Measurements from ENCODE around the gene WSB1.

The WSB1 gene

DNA sequence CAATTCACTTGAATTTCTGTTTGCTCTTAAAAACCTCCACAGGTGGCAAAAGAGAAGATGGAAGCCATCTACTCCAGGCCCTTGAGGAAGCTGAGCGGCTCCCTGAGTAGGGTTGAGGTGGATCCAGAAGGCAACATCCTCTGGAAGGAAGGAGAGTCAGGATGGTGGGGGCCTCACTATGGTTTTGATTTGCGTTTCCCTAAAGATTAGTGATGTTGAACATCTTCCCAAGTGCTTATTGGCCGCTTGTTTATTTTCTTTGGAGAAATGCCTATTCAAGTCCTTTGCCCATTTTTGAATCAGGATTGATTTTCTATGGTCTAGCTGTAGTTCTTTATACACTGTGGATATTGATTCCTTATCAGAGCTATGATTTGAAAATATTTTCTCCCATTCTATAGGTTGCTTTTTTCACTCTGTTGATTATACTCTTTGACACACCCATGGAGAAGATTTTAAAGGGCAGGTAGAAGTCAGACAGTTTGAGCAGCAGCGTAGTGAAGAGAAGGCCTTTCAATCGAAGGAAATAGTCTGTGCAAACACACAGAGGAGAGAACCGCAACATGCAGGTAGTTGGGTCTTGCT lies 58.6 kb downstream of the WSB1 start:
- H3K9me3 ChIP-seq (ENCODE audit: control insufficient read depth in 1 of 2, low read length in 2 of 2), result no peaks in the 10 kb centered on the region
- H3K27ac ChIP-seq (ENCODE audit: low read length), result peak overlapping the region; percentile 79
- H3K27me3 ChIP-seq (ENCODE audit: low read depth, low read length), result no peaks in the 10 kb centered on the region
- peak overlapping the region; percentile 59 to 65 for H3K4me3 ChIP-seq (ENCODE audit: low read depth in 1 of 2, low read length in 2 of 2)
- no peaks in the 10 kb centered on the region for H3K36me3 ChIP-seq (ENCODE audit: control insufficient read depth in 1 of 2, insufficient read depth in 2 of 2, low read length in 2 of 2)
- H3K4me1 ChIP-seq (ENCODE audit: control insufficient read depth in 1 of 2, insufficient read depth in 2 of 2, low read length in 2 of 2), result peaks cover 4 to 6% of the 10 kb centered on the region in 2 donors

- Histone ChIP-seq H3K27ac (ENCODE audit: low read length) (peak overlapping the region; percentile 79), H3K9me3 (ENCODE audit: control insufficient read depth in 1 of 2, low read length in 2 of 2) (no peaks in the 10 kb centered on the region), H3K4me1 (ENCODE audit: control insufficient read depth in 1 of 2, insufficient read depth in 2 of 2, low read length in 2 of 2) (peaks cover 4 to 6% of the 10 kb centered on the region in 2 donors), H3K36me3 (ENCODE audit: control insufficient read depth in 1 of 2, insufficient read depth in 2 of 2, low read length in 2 of 2) (no peaks in the 10 kb centered on the region), H3K4me3 (ENCODE audit: low read depth in 1 of 2, low read length in 2 of 2) (peak overlapping the region; percentile 59 to 65), H3K27me3 (ENCODE audit: low read depth, low read length) (no peaks in the 10 kb centered on the region)
These were observed 59.1 kb downstream of the WSB1 start for GRCh38 chr17:27353033-27353460.

GRCh38 chr17:27353461-27354050 lies 59.6 kb downstream of the WSB1 start:
- H3K9me3 ChIP-seq (ENCODE audit: control insufficient read depth in 1 of 2, low read length in 2 of 2), result no peaks in the 10 kb centered on the region
- no peaks in the 10 kb centered on the region for H3K36me3 ChIP-seq (ENCODE audit: control insufficient read depth in 1 of 2, insufficient read depth in 2 of 2, low read length in 2 of 2)
- no peaks in the 10 kb centered on the region for H3K27me3 ChIP-seq (ENCODE audit: low read depth, low read length)
- peak overlapping the region; percentile 79 for H3K27ac ChIP-seq (ENCODE audit: low read length)
- H3K4me3 ChIP-seq (ENCODE audit: low read depth in 1 of 2, low read length in 2 of 2), result peak overlapping the region; percentile 59 to 65
- peaks cover under 1 to 6% of the 10 kb centered on the region in 2 donors for H3K4me1 ChIP-seq (ENCODE audit: control insufficient read depth in 1 of 2, insufficient read depth in 2 of 2, low read length in 2 of 2)

- no peaks in the 10 kb centered on the region for H3K27me3 ChIP-seq (ENCODE audit: low read depth, low read length)
- H3K4me1 ChIP-seq (ENCODE audit: control insufficient read depth in 1 of 2, insufficient read depth in 2 of 2, low read length in 2 of 2), result peaks cover 0 to 6% of the 10 kb centered on the region in 2 donors
- H3K9me3 ChIP-seq (ENCODE audit: control insufficient read depth in 1 of 2, low read length in 2 of 2), result no peaks in the 10 kb centered on the region
- peak overlapping the region; percentile 55 to 65 for H3K4me3 ChIP-seq (ENCODE audit: low read depth in 1 of 2, low read length in 2 of 2)
- no peak overlapping the region for H3K27ac ChIP-seq (ENCODE audit: low read length)
- H3K36me3 ChIP-seq (ENCODE audit: control insufficient read depth in 1 of 2, insufficient read depth in 2 of 2, low read length in 2 of 2), result no peaks in the 10 kb centered on the region
These were observed 60.2 kb downstream of the WSB1 start for GRCh38 chr17:27354051-27354490.

DNA sequence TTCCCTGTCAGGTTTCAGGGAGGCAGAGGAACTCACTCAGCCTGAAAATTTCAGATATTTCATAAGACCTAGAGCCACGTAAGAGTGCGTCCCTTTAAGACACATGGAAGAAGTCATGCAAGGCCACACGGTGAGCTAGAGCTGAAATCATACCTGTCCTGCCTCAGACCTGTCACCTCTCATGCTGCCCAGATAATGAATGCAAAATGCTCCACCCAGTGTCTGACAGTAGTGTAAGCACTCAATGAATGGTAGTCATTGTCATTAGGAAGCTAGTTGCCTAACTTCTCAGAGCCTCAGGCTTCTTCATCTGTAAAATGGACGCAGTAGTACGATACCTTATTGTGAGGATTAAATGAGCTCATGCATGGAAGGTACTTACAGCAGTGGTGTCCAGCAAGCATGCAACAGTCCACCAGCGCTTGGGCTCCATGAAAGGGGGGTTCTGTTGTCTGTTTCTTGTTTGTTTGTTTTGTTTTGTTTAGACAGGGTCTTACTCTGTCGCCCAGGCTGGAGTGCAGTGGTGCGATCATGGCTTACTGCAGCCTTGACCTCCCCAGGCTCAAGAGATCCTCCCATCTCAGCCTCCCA lies 60.7 kb downstream of the WSB1 start:
- Histone ChIP-seq H3K4me1 (ENCODE audit: control insufficient read depth in 1 of 2, insufficient read depth in 2 of 2, low read length in 2 of 2) (peaks cover 0 to 6% of the 10 kb centered on the region in 2 donors), H3K36me3 (ENCODE audit: control insufficient read depth in 1 of 2, insufficient read depth in 2 of 2, low read length in 2 of 2) (no peaks in the 10 kb centered on the region), H3K27me3 (ENCODE audit: low read depth, low read length) (no peaks in the 10 kb centered on the region), H3K4me3 (ENCODE audit: low read depth in 1 of 2, low read length in 2 of 2) (peak overlapping the region; percentile 55 to 65), H3K27ac (ENCODE audit: low read length) (no peak overlapping the region), H3K9me3 (ENCODE audit: control insufficient read depth in 1 of 2, low read length in 2 of 2) (no peaks in the 10 kb centered on the region)

DNA sequence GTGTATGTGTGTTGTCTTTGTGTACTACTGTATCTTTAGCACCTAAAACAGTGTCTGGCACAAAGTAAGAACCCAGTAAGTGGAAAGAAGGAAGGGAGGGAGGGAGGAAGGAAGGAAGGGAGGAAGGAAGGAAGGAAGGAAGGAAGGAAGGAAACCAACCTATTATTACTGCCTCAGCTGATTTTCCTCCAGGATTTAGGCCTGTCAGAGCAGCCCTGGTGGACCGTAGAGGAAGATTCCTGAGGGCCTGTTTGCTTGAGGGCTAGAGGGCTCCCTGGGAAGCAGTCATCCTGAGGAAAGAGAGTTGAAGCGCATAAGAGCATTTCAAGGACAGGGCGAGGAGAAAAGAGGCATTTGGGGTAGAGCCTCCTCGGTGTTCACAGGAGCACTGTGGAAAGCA lies 61.5 kb downstream of the WSB1 start:
- H3K36me3 ChIP-seq (ENCODE audit: control insufficient read depth in 1 of 2, insufficient read depth in 2 of 2, low read length in 2 of 2), result no peaks in the 10 kb centered on the region
- no peaks in the 10 kb centered on the region for H3K27me3 ChIP-seq (ENCODE audit: low read depth, low read length)
- H3K4me1 ChIP-seq (ENCODE audit: control insufficient read depth in 1 of 2, insufficient read depth in 2 of 2, low read length in 2 of 2), result peaks cover 0 to 6% of the 10 kb centered on the region in 2 donors
- no peaks in the 10 kb centered on the region for H3K9me3 ChIP-seq (ENCODE audit: control insufficient read depth in 1 of 2, low read length in 2 of 2)
- no peak overlapping the region for H3K4me3 ChIP-seq (ENCODE audit: low read depth in 1 of 2, low read length in 2 of 2)
- H3K27ac ChIP-seq (ENCODE audit: low read length), result no peak overlapping the region

GRCh38 chr17:27356091-27356705 lies 62.3 kb downstream of the WSB1 start:
- no peaks in the 10 kb centered on the region for H3K9me3 ChIP-seq (ENCODE audit: control insufficient read depth in 1 of 2, low read length in 2 of 2)
- H3K27ac ChIP-seq (ENCODE audit: low read length), result no peak overlapping the region
- no peak overlapping the region for H3K4me3 ChIP-seq (ENCODE audit: low read depth in 1 of 2, low read length in 2 of 2)
- H3K27me3 ChIP-seq (ENCODE audit: low read depth, low read length), result no peaks in the 10 kb centered on the region
- H3K36me3 ChIP-seq (ENCODE audit: control insufficient read depth in 1 of 2, insufficient read depth in 2 of 2, low read length in 2 of 2), result no peaks in the 10 kb centered on the region
- H3K4me1 ChIP-seq (ENCODE audit: control insufficient read depth in 1 of 2, insufficient read depth in 2 of 2, low read length in 2 of 2), result peaks cover 0 to 6% of the 10 kb centered on the region in 2 donors

- H3K27me3 ChIP-seq (ENCODE audit: low read depth, low read length), result no peaks in the 10 kb centered on the region
- no peak overlapping the region for H3K27ac ChIP-seq (ENCODE audit: low read length)
- no peaks in the 10 kb centered on the region for H3K36me3 ChIP-seq (ENCODE audit: control insufficient read depth in 1 of 2, insufficient read depth in 2 of 2, low read length in 2 of 2)
- peaks cover 0 to 6% of the 10 kb centered on the region in 2 donors for H3K4me1 ChIP-seq (ENCODE audit: control insufficient read depth in 1 of 2, insufficient read depth in 2 of 2, low read length in 2 of 2)
- no peaks in the 10 kb centered on the region for H3K9me3 ChIP-seq (ENCODE audit: control insufficient read depth in 1 of 2, low read length in 2 of 2)
- no peak overlapping the region for H3K4me3 ChIP-seq (ENCODE audit: low read depth in 1 of 2, low read length in 2 of 2)
These were observed 63.3 kb downstream of the WSB1 start for GRCh38 chr17:27357236-27357635.

- no peak overlapping the region for H3K4me3 ChIP-seq (ENCODE audit: low read depth in 1 of 2, low read length in 2 of 2)
- H3K36me3 ChIP-seq (ENCODE audit: control insufficient read depth in 1 of 2, insufficient read depth in 2 of 2, low read length in 2 of 2), result no peaks in the 10 kb centered on the region
- H3K4me1 ChIP-seq (ENCODE audit: control insufficient read depth in 1 of 2, insufficient read depth in 2 of 2, low read length in 2 of 2), result peaks cover 0 to 10% of the 10 kb centered on the region in 2 donors
- H3K27ac ChIP-seq (ENCODE audit: low read length), result no peak overlapping the region
- no peaks in the 10 kb centered on the region for H3K9me3 ChIP-seq (ENCODE audit: control insufficient read depth in 1 of 2, low read length in 2 of 2)
- H3K27me3 ChIP-seq (ENCODE audit: low read depth, low read length), result no peaks in the 10 kb centered on the region
These were observed 66.6 kb downstream of the WSB1 start for GRCh38 chr17:27360507-27360906.

GRCh38 chr17:27361695-27362094 lies 67.8 kb downstream of the WSB1 start:
- H3K4me1 ChIP-seq (ENCODE audit: control insufficient read depth in 1 of 2, insufficient read depth in 2 of 2, low read length in 2 of 2), result peaks cover 0 to 10% of the 10 kb centered on the region in 2 donors
- H3K9me3 ChIP-seq (ENCODE audit: control insufficient read depth in 1 of 2, low read length in 2 of 2), result no peaks in the 10 kb centered on the region
- no peaks in the 10 kb centered on the region for H3K36me3 ChIP-seq (ENCODE audit: control insufficient read depth in 1 of 2, insufficient read depth in 2 of 2, low read length in 2 of 2)
- H3K27ac ChIP-seq (ENCODE audit: low read length), result no peak overlapping the region
- H3K27me3 ChIP-seq (ENCODE audit: low read depth, low read length), result no peaks in the 10 kb centered on the region
- H3K4me3 ChIP-seq (ENCODE audit: low read depth in 1 of 2, low read length in 2 of 2), result no peak overlapping the region

DNA sequence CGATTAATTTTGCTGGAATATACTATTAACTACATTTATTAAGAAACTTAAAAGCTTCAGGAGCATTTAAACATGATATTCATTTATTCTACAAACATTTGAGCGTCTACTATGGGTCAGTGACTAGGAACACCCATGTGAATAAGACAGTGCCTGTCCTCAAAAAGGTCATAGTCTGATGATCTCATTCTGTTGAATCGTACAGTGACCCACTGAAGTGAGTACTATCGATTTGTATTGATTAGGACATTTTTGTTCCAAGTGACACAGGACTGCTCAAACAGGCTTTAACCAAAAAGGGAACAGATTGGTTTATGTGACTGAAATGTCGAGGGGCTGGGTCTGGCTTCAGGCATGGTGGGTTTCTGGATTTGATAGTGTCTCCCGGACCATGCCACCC lies 68.6 kb downstream of the WSB1 start:
- H3K27ac ChIP-seq (ENCODE audit: low read length), result no peak overlapping the region
- H3K27me3 ChIP-seq (ENCODE audit: low read depth, low read length), result no peaks in the 10 kb centered on the region
- H3K4me1 ChIP-seq (ENCODE audit: control insufficient read depth in 1 of 2, insufficient read depth in 2 of 2, low read length in 2 of 2), result peaks cover 0 to 10% of the 10 kb centered on the region in 2 donors
- no peak overlapping the region for H3K4me3 ChIP-seq (ENCODE audit: low read depth in 1 of 2, low read length in 2 of 2)
- no peaks in the 10 kb centered on the region for H3K9me3 ChIP-seq (ENCODE audit: control insufficient read depth in 1 of 2, low read length in 2 of 2)
- H3K36me3 ChIP-seq (ENCODE audit: control insufficient read depth in 1 of 2, insufficient read depth in 2 of 2, low read length in 2 of 2), result no peaks in the 10 kb centered on the region
